DOHH2 (cell line): ENCODE measurements around the gene CRTAP.

Experiments used
- EZH2phosphoT487 ChIP-seq: fragments of 200-600 bp; sonication (generic); IDR thresholded peaks from 2 replicates; pipeline ENCODE4 v1.6.1; 2017; ENCODE audit warnings: borderline replicate concordance, mild to moderate bottlenecking, antibody characterized with exemption, low read length, moderate library complexity, mixed read lengths
- TF ChIP-seq, protein P1 (sequence below): fragments of 200-600 bp; sonication (generic); IDR thresholded peaks from one replicate; pipeline ENCODE4 v1.5.1; 2014; ENCODE audit warnings: antibody characterized with exemption, mild to moderate bottlenecking, low read depth, low read length; ENCODE audit not compliant: poor library complexity, severe bottlenecking

DNA sequence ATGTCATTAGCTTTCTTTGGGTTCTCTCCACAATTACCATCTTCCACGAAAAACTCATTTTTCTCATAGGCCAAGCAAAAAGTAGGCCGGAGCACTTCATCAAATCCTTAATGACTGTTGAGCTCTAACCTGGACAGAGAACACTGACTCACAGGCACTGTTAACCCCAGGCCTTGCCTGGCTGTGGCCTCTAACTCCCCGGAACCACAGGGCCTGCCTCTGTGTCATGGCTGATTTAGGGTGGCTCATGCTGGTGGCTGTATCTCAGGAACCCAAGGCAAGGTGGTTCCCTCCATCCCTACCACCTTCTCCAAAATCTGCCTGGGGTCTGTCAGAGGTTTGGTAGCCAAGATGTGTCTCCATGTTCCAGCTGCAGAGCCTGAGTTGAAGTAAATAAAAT, 3.6 kb downstream of the CRTAP start:
- TF ChIP-seq, protein P1, sequence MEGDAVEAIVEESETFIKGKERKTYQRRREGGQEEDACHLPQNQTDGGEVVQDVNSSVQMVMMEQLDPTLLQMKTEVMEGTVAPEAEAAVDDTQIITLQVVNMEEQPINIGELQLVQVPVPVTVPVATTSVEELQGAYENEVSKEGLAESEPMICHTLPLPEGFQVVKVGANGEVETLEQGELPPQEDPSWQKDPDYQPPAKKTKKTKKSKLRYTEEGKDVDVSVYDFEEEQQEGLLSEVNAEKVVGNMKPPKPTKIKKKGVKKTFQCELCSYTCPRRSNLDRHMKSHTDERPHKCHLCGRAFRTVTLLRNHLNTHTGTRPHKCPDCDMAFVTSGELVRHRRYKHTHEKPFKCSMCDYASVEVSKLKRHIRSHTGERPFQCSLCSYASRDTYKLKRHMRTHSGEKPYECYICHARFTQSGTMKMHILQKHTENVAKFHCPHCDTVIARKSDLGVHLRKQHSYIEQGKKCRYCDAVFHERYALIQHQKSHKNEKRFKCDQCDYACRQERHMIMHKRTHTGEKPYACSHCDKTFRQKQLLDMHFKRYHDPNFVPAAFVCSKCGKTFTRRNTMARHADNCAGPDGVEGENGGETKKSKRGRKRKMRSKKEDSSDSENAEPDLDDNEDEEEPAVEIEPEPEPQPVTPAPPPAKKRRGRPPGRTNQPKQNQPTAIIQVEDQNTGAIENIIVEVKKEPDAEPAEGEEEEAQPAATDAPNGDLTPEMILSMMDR = no peak
- no peak for TF ChIP-seq EZH2phosphoT487
